Right lobe of liver (tissue), 4 donors: ENCODE data around the gene EXOC4.

Experiments used
- CTCF ChIP-seq, 4 donors: fragments of 200-600 bp in 3 of 4; fragments of 450-650 bp in 1 of 4; IDR thresholded peaks; one replicate each; pipeline versions ENCODE4 v1.5.1 to v1.8.0; 2016 to 2022; ENCODE audit warnings: antibody characterized with exemption in 4 of 4, mild to moderate bottlenecking in 2 of 4
- POLR2A ChIP-seq: fragments of 450-650 bp; IDR thresholded peaks from one replicate; pipeline ENCODE4 v1.6.1; 2017; ENCODE audit warnings: antibody characterized with exemption, mild to moderate bottlenecking
- donor health status: DM: no; HTN: no; CAD: no.
- donor health status: DM: no; HTN: no; CAD: no.
- donor health status: DM: no; HTN: yes; CAD: no.

GRCh38 chr7:133773601-133774000, 520.7 kb downstream of the EXOC4 start:
- TF ChIP-seq CTCF (IDR thresholded peaks at IDR 0.05) (no peak), POLR2A (no peak)
